Measurements from ENCODE around the gene EPC2.

Gene EPC2

GRCh38 chr2:148604927-148605326, 39.6 kb upstream of the EPC2 start:
- H3K4me3 ChIP-seq (ENCODE audit: low read depth, low read length): no peak overlapping the region
- H3K36me3 ChIP-seq (ENCODE audit: control insufficient read depth in 2 of 2, insufficient read depth in 1 of 2, low read length in 2 of 2): no peaks in the 10 kb centered on the region
- no peak overlapping the region for H3K27ac ChIP-seq (ENCODE audit: extremely low read depth, low read depth, low read length)
- no peak for TF ChIP-seq TCF7L2 (IDR thresholded peaks at IDR 0.05; ENCODE audit: borderline replicate concordance, low read depth, low read length)
- no peak for TF ChIP-seq HIC1 (tag by site-specific recombination; IDR thresholded peaks at IDR 0.05)
- TF ChIP-seq ZNF133 (tag by site-specific recombination; IDR thresholded peaks at IDR 0.05): no peak
- no peak for TF ChIP-seq IKZF3 (tag by site-specific recombination; IDR thresholded peaks at IDR 0.05)
- TF ChIP-seq OSR2 (tag by site-specific recombination; IDR thresholded peaks at IDR 0.05): no peak
- no peak for TF ChIP-seq ZNF184 (tag by site-specific recombination; IDR thresholded peaks at IDR 0.05)
- TF ChIP-seq GLIS2 (tag by site-specific recombination; IDR thresholded peaks at IDR 0.05): no peak
- TF ChIP-seq ZSCAN4 (tag by site-specific recombination; IDR thresholded peaks at IDR 0.05): no peak
- TF ChIP-seq ZNF398 (tag by site-specific recombination; IDR thresholded peaks at IDR 0.05): no peak
- TF ChIP-seq ZNF157 (tag by site-specific recombination; IDR thresholded peaks at IDR 0.05): no peak
- no peak for TF ChIP-seq ZNF843 (tag by site-specific recombination; IDR thresholded peaks at IDR 0.05)
- TF ChIP-seq ZFP69B (tag by site-specific recombination; IDR thresholded peaks at IDR 0.05): no peak
- TF ChIP-seq BCL11B (tag by site-specific recombination; IDR thresholded peaks at IDR 0.05; ENCODE audit: low read depth): no peak
- no peak for TF ChIP-seq ZXDB (tag by site-specific recombination; IDR thresholded peaks at IDR 0.05)
- no peak for TF ChIP-seq ZNF280D (tag by site-specific recombination; IDR thresholded peaks at IDR 0.05)
- no peak for TF ChIP-seq PRDM1 (tag by site-specific recombination; IDR thresholded peaks at IDR 0.05)
- TF ChIP-seq GLI2 (tag by site-specific recombination; IDR thresholded peaks at IDR 0.05; ENCODE audit: borderline replicate concordance, low read depth): no peak
- no peak for TF ChIP-seq ZNF16 (tag by site-specific recombination; IDR thresholded peaks at IDR 0.05; ENCODE audit: low read depth)
- no peak for TF ChIP-seq ZBTB21 (tag by site-specific recombination; IDR thresholded peaks at IDR 0.05)
- no peak for TF ChIP-seq ZNF112 (tag by site-specific recombination; IDR thresholded peaks at IDR 0.05)
- CTCF ChIA-PET: no interaction called here
- no peaks in the 10 kb centered on the region for H3K4me1 ChIP-seq (ENCODE audit: control insufficient read depth, insufficient read depth, low read length)
- no peaks in the 10 kb centered on the region for H3K9me3 ChIP-seq (ENCODE audit: control insufficient read depth, insufficient read depth, low read depth, low read length)
- POLR2A ChIA-PET: no interaction called here

All from HEK293 (cell line).